Mesenteric fat pad (tissue), 1 donor: ENCODE data around the gene ABCC4. TPM values are rescaled to one million over a fixed set of nuclear protein-coding genes. Genes with fewer than 3 reads are reported as not detected.
"Not testable (repeated sequence)": the region's sequence is repeated elsewhere in the genome, so short reads cannot be mapped to it uniquely, and the experiment has no call there.

Experiments
- DNase-seq: peaks from one replicate; pipeline ENCODE4 v3.0.0-alpha.2; 2020; ENCODE audit warnings: low spot score
- total RNA-seq: library from RNA; stranded (reverse); fragmentation: NEBNext Ultra II Directional; extraction: Animal tissue kit (Norgen Biotek cat#: 25700); gene quantifications from one replicate; pipeline ENCODE4 v1.2.1, GENCODE V29; 2021
- donor health status: DM: yes; HTN: yes; CAD: no.

Gene ABCC4
- total RNA-seq, 1 donor from 2014 or later: 9.4 TPM

DNA sequence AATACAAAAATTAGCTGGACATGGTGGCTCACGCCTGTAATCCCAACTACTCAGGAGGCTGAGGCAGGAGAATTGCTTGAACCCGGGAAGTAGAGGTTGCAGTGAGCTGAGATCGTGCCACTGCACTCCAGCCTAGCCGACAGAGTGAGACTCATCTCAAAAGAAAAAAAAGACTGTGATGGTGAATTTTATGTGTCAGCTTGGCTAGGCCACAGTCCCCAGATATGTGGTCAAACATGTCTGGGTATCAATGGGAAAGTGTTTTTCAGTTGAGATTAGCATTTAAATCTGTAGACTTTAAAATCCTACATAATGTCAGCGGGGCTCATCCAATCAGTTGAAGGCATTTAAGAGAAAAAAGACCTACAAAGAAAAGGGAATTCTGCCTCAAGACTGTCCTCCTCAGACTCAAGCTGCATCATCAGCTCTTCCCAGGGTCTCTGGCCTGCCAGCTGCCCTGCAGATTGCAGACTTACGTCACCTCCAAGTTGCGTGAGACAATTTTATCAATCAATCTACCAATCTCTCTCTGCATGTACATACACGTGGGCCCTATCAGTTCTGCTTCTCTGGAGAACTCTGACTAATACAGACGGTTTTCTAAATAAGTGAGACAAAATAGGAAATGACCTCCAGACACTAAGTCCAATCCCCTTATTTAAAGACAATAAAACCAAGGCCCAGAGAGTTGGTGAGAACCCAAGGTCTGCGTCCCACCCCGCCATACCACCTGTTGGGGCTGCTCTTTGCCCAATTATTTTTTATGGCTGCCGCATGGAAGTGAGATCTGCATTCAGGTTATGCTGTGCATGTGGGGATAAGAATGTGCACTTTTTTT lies 99.2 kb downstream of the ABCC4 start:
- DNase-seq: no peak

DNA sequence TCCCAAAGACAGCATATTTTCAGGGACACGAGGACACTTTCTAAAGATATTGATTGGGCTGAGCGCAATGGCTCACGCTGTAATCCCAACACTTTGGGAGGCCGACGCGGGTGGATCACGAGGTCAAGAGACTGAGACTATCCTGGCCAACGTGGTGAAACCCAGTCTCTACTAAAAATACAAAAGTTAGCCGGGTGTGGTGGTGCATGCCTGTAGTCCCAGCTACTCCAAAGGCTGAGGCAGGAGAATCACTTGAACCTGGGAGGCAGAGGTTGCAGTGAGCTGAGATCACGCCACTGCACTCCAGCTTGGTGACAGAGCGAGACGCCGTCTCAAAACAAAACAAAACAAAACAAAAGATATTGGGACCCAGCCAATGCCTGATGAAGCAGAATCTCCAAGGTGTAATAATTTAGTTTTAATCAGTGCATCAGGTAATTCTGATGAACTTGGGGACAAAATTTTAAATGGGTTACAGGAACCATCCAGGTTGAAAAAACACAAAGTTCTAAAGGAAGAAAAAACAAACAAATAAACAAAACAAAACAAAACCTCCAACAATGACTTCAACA lies 100.8 kb downstream of the ABCC4 start:
- not testable (repeated sequence) for DNase-seq

DNA sequence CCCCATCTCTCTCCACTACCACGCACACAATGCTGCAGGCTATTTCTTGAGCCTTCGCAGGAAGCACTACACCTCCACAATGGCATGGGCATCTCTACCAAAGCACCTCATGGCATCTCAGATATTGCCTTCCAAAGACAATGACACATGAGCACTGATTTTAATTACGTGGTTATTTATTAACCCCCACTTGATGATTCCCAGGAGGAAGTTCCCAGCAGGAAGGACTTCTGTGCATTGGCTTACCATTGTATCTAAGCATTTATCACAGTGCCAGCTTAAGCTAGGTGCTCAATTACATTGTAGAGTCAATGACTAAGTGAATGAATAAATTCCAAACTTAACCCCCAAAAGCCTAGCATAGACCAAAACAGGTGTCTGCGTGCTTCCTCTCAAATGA lies 101.4 kb downstream of the ABCC4 start:
- DNase-seq: no peak

DNA sequence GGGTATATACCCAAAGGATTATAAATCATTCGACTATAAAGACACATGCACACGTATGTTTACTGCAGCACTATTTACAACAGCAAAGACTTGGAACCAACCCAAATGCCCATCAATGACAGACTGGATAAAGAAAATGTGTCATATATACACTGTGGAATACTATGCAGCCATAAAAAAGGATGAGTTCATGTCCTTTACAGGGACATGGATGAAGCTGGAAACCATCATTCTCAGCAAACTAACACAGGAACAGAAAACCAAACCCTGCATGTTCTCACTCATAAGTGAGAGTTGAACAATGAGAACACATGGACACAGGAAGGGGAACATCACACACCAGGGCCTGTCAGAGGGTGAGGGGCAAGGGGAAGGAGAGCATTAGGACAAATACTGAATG lies 102.6 kb downstream of the ABCC4 start:
- DNase-seq: not testable (repeated sequence)

DNA sequence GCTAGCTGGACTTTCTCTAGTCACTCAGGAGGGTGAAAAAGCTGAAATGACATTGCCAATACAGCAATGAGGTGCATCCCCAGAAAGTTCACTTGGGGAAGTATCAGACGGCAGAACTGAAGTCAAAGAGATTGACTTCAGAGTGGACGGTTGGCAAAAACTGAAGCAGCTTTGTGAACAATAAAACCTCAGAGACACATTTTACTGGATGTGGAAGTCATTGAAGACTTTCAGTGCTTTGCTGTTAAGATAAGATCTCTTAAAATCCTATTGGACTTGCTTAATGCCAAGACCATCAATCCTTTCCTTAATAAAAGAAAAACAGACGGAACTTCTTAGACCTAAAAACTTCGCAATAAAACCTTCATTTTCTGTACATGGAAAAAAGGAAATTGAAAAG lies 103.7 kb downstream of the ABCC4 start:
- DNase-seq: no peak

DNA sequence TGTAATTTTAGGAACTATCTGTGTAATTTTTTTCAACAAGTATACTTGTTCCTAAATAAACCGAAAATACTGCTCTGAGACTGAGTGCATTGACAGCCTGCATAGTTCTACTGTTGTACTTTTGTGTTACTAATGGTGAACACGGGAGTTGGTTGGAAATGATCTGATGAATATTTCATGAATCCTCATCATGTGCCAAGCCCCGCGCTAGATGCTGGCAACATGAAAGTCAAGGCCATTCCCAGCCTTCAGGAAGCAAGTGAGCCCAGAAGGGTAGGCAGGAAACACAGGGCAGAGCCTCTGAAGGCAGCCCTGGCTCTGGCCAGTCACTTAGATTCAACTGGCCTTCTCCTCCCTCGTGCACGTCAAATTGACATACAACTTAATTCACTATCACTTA lies 106.1 kb downstream of the ABCC4 start:
- DNase-seq: no peak

DNA sequence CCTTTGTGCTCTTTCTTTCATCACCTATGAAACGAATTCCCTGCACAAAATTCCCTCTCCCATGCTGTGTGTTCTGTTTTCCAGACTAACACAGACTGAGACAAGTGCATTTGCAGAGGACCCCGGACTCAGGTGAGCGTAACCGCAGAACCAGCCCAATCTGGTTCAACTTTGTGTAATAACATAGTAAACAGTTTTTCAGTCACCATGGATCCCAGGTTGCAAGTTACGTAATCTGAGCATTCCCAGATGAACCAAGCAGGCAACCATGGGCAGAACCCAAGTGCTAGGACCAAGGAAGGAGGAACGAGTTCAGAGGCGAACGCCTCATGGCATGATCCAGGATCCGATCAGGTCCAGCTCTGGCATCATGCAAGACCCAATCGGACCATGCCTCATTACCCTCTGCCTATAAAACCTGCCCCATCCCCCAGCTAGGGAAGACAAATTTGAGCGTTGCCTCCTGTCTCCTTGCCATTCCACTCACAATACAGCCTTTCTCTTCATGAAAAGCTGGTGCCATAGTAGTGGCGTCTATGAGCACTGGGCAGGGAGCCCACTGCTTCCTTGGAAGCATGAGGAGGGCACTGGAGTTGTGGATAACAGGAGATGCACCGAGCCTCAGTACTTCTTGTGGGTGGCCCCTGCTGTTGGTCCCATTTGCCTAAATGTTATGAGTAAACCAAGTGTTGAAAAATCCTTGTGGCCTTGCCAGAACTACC lies 107.6 kb downstream of the ABCC4 start:
- no peak for DNase-seq

DNA sequence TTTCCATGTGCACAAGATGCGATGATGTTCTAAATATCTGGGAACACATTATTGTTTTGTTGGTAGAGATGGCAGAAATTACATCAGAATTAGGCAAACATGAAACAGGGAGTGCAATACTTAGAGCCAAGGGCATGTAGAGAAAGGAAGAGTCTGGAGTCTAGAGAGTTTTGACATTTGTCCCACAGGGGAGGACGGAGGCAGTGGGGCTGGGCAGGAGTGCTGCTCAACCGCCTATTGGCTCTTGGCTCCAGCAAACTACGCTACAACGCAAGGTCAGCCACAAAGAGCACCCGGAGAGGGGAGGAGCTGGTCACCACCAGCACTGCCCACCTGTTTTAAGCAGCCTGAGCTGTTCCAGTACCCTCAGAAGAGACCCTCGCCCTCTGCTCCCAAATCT lies 108.3 kb downstream of the ABCC4 start:
- DNase-seq: no peak

DNA sequence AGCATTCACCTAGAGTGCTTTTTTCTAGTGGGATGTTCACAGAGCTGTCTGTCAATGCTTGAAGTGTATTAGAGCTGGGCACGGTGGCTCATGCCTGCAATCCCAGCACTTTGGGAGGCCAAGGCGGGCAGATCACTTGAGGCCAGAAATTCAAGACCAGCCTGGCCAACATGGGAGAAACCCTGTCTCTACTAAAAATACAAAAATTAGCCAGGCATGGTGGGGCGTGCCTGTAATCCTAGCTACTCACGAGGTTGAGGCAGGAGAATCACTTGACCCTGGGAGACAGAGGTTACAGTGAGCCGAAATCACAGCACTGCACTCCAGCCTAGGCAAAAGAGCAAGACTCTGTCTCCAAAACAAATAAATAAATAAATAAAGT lies 108.7 kb downstream of the ABCC4 start:
- not testable (repeated sequence) for DNase-seq

DNA sequence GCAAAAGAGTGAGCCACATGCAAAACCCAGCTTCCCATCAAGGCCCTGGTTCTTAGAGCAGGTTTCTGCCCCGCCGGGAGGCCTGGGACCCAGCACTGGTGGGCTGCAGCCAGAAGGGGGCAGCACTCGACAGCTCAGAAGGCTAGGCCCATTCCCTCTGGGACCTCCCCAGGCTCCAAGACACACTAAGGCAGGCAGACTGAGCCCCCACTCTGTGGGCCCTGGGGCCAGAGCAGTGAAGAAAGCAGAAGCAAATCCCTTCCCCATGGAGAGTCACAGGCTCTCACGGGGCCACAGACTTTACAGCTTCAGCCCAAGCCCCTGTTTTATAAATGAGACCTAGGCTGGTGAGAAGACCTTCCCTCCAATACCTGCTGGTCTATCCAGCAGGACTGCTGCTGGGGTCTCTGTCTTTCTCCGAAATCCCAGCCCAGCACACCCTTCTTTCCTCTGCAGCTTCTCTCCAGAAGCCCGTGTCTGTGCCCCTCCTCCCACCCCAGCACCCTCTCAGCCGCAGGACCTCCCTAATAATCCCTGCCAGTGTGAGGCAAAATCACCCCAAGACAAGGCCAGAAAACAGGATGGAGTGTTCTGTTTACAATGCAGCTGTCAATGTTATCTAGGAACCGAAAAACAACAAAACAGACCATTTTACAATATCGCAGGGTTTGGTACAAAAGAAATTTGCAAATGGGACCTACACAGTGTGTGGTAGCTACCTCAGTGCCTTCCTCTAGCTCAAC lies 109.3 kb downstream of the ABCC4 start:
- DNase-seq: no peak

DNA sequence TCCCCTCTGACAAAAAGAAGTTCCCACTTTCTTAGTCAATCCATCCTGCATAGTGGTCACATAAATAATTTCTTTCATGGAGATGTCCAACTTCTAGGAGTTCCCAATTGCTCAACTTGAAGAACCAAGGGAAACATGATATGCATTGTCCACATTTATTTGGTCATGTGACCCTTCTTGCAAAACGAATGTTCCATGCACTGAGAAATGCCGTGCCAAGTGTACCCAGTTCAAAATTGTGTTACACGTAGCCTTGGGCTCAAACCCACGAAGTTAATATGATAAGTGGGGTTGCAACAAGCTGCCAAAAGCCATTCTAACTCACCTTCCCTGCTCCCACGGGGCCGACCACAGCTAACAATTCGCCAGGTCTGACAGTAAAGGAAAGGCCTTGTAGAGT lies 113.1 kb downstream of the ABCC4 start:
- DNase-seq: no peak

DNA sequence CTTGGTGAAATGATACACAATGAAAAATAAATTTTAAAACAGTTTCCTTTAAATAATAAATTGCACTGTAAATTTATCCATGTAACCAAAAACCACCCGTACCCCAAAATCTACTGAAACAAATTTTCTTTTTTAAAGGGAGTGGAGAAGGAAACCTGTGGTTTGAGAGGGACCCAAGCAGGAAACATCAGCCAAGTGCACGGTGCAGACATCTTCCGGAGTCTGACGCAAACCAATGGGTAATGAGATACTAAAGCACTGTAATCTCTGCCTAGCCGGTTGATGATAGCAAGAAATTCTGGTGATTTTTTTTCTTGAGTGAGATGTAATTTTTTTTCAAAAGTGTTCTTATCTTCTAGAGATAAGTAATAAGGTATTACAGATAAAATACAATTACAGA lies 115.4 kb downstream of the ABCC4 start:
- no peak for DNase-seq

DNA sequence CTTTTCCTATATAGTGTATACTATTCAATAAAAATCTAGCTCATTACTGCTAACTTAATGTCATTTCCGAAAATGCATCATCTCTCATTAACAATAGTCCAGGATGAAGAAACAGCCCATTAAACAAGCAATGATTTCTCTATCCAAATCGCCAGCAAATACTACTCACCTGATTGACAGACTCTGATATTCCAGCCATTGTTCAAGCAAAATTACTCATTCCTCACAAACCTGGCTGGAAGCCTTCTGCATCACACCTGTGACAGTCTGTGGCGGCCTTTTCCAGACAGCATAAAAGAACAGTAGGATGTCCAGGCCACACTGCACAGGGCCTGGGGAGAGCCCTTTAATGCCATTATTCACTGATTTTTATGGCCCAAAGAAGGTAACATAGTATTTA lies 115.9 kb downstream of the ABCC4 start:
- DNase-seq: no peak

DNA sequence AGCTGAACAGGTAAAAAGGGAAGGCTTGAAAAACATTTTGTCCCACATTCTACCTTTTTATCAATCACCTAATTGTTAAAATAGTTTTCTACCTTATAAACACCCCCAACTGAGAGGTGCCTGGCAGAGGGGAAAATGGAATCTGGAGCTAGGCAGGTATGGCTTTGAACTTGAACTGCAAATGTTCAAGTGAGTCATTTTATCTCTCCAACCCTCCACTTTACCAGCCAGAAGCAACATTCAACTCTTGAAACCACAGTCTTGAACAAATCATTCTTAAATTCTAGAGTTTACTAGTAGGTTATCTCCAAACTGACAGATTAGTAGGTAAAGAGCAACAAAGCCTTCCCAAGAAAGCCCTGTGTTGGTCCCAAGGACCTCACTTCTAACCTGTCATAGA lies 116.9 kb downstream of the ABCC4 start:
- no peak for DNase-seq

DNA sequence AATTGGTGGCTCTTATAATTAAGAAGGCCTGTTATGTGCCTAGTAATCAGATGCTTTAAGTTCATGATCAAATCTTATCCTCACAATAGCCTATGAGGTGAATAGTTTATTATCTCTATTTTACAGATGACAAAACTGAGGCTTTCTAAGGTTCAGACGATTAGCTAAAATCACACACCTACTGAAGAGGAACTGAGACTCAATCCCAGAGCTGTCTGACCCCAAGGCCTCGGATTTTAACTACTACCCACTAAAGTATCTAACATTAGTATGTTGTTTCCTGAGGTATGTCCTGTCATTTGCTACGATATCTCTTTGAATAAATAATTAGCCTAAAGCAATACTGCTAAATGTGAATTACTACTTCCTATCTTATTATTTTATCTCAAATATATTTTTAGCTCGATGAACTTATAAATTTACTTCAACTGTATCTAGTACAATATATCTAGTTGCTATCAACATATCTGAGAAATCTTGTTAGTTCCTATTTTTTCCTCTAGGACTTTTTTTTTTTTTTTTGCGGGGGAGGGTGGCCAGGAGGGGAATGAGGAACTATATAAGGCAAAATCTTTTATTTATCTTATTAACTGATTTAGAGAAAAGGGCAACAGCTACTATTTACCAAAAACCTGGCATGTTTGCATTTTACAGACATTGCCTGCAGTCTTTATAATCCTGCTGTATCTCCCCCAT lies 118.5 kb downstream of the ABCC4 start:
- DNase-seq: no peak

DNA sequence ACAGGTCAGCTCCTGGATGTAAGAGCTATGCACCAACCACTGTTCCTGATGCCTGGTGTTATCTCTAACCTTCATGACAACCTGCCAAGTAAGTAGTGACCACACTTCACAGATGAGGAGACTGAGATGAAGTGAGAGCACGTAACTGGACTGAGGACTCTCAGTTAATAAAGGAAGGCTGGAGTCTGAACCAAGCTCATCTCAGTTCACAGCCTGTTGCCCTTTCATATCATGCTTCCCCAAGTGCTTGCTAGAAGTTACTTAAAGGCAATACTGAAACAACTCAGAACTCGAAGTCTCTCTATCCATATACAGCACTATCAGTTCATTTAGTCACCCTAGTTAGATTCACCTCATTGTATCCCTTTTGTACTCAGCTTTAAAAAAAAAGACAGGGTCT lies 119.7 kb downstream of the ABCC4 start:
- DNase-seq: no peak

DNA sequence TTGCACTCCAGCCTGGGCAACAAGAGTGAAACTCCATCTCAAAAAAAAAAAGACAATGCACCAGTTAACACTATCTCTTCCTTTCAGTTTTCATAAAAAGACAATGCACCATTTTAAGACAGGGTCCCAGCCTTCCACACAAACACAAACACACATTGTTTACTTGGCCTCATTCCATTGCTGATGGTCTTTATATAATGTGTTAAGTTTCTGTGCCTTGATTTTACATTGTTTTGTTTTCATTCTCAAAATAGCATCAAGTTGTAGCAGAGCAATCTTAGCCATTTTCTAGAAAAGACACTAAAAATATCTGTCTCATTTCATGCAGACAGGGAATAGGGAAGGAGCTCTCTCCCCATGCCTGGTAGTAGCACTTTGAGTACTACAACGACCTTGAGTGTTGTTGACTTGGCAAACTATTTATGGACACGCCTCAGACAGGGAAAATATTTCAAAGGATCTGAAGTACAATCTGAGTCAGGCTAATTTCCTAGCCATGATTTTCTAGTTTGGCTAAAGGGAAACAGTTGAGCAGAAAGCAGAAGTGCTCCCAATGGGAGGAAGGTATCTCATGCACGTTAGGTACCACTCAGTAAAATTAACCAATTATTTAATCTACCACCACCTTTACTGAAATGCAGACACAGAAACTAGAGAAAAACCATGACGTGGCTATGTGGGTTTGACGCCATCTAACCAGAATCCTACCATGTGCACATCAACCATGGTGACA lies 120.6 kb downstream of the ABCC4 start:
- DNase-seq: no peak

DNA sequence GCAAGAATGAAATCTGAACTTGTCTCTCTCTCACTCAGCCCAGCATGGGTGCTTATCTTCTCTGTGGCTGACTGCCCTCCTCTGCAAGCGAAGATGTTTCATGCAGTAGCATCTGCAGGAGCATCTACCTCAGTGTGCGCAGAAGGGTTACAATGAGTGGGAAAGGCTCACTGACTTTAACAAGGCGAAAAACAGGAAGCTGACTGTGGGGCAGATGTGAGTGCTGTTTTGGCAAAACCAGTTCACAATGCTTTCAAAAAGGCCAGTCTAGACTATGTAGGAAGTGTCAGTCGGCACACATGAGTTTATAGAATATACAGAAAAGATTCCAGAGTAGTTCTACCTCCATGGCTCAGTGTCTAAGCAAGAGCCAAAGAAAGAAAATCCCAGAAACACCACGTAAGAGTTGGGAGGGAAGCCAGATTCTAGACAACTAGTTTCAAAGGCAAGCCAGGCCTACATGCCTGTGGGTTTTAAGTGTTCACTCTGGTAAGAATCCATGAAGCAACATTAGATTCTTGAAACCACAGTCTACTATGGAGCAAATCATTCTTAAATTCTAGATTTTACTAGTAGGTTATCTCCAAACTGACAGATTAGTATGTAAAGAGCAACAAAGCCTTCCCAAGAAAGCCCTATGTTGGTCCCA lies 124.5 kb downstream of the ABCC4 start:
- no peak for DNase-seq

DNA sequence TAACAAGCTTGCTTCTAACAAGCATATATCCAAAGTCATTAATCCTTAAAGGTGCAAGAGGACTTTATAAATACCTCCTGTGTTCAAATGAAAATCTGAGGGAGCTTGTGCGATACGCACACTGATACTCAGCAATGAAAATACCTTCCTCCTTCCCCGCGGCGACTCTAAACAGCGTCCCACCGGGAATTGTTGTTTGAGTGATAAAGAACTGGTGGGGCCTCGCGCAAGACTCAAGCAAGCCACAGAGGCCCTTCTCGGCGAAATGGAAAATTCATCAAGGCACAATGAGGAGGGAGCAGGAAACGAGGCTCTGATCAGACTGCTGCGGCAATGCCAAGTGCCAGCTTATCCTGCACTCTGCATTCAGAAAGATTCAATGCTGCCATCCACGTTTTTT lies 126.7 kb downstream of the ABCC4 start:
- no peak for DNase-seq

DNA sequence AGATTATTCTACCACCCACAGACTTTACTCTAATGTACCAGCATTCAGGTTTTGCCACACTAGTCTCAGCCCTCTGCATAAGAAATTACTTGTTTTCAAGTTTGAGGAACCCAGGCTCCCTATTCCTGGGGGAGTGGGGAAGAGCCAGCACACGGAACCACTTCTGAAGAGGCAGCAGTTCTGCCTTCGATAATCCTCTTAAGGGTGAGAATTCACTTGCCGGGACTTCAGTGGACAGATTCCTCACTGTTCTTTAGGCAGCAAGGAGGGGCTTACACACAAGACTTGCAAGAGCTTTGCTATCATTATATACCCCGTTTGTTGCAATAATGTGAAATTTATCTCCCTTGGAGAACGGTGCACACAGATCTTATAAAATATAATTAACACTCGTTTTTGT lies 133.1 kb downstream of the ABCC4 start:
- DNase-seq: no peak
